Stimulated activated CD4-positive, alpha-beta T cell treated with anti-CD3 and anti-CD28 coated beads, Interleukin-15, amount 100 ng/mL, for 48 hours (primary cell): ENCODE measurements around the gene PPEF1.
"Not testable (repeated sequence)": the region's sequence is repeated elsewhere in the genome, so short reads cannot be mapped to it uniquely, and the experiment has no call there.

Source experiments
- DNase-seq, 2 donors: peaks; one replicate each; pipeline ENCODE4 v3.0.0-alpha.2; 2020; ENCODE audit warnings: low read depth in 2 of 2

Gene PPEF1

DNA sequence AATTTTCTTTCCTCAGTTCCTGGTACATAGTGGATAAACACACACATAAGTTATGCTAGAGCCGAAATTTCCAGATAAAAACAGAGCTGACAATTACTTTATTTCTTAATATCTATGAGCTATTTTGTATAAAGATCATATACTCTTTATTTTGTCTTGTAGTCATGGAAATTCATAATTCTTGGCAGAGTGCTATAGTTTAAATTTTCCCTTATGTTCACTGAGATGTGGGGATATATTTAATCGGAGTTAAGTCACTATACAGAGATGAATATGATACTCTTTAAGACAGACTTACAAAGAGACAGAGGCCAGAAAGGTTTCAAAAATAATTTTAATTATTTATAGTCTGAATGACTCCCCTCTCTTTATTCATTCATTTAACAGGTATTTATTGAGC is 89.7 kb downstream of the PPEF1 start:
- no peak for DNase-seq

DNA sequence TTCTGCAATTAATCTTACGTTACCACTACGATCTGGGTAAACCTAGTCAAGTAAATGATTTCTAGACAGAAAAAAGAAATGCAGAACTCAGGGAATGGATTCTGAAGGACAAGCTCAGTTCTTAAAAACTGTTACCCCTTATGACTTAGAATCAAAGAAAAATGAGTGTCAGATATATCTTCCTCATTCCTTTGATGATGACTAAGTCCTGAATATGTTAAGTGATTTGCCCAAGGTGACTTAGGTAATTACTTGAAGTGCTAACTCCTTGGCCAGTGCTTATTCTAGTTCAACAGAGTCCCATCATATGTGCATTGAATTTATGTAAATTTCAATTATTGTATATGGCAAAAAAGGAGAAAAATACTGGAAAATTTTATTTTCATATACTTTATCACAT is 92.5 kb downstream of the PPEF1 start:
- DNase-seq: no peak

DNA sequence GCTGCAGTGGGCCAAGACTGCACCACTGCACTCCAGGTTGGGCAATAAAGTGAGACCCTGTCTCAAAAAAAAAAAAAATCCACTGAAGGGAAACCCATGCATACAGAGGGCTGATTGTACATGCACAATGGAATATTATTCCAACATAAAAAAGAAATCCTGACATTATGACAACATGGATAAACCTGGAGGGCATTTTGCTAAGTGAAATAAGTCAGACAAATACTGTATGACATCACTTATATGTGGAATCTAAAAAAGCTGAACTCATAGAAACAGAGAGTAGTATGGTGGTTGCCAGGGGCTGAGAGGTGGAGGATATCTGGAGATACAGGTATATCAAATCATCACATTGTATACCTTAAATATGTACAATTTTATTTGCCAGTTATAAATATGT is 102.2 kb downstream of the PPEF1 start:
- DNase-seq: no peak

DNA sequence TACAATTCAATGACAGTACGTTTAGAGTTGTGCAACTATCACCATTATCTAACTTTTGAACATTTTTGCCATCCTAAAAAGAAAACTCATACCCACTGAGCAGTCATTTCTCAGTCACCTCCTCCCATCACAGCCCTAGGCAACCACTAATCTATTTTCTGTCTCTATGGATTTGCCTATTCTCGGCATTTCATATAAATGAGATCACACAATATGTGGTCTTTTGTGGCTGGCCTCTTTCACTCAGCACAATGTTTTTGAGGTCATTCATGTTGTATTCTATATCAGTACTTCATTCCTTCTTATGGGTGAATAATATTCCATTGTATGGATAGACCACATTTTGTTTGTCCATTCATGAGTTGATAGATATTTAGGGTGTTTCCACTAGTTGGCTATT is 103.0 kb downstream of the PPEF1 start:
- DNase-seq: no peak

DNA sequence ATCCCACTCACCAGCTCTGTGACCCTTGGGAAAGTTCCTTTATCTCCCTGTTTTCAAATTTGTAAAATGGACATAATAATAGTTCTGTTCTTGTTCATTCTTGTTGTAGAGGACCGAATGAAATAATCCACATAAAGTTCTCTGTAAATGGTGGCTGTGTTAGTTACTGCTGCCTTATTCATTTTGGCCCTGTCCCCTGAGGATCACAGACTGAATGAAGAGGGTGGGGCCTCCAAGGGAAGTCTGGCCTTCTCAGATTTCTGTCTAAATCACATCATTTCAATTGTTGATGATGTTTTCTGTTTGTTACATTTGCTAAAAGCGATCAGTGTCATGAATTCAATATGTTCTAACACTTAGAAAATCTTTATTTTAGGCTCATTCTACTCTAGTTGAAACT is 117.9 kb downstream of the PPEF1 start:
- no peak for DNase-seq

DNA sequence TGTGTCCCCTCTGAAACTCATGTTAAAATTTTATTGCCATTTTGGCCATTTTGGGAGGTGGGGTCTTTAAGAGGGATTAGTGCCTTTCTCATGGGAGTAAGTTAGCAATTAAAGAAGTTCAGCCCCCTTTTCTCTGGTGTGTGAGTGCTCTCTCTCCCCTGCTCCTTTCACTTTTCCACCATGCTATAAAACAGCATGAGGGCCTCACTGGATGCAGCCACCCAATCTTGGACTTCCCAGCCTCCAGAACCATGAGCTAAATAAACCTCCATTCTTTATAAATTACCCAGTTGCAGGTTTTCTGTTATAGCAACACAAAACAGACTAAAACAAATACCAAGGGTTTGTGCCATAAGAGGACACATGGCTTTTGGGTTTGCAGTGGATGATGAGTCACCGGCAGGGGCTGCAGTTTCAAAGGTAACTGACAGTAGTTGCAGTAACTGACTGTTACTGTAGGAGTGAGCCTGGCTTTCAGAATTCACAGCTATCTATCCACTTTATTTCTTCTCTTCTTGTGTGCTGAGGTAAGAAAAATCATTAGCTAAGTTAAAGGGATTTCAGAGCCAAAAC is 121.5 kb downstream of the PPEF1 start:
- peak in 1 of 2 donors; percentile 7 for DNase-seq

DNA sequence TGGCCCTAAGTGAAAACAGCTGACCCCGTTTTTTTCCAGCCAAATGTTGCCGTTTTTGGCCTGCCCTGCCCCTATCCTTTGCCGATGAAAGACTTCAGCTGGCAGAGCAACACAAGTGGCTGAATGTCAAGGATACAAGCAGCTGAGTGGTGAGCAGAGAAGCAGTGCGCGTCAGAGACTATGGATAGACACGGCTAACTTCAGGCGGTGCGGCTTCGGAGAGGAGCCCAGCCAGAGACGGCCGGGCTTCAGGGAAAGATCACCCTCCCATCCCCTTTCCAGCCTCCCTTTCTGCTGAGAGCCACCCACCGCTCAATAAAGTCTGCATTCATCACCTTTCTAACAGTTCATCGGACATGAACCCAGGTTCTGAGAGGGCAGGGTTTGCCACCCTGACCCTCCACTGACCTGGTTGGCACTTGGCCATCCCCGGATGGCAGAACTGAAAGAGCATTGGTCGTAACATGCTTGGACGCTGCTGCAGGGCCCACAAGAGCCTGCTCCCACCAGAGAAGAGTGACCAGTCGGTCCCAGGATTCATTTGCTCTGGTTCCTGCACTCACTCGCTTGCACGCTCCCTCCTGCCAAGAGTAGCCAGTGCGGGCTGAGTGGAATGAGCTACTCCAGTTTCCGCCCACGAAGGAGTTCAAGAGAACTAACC is 125.8 kb downstream of the PPEF1 start:
- no peak for DNase-seq

DNA sequence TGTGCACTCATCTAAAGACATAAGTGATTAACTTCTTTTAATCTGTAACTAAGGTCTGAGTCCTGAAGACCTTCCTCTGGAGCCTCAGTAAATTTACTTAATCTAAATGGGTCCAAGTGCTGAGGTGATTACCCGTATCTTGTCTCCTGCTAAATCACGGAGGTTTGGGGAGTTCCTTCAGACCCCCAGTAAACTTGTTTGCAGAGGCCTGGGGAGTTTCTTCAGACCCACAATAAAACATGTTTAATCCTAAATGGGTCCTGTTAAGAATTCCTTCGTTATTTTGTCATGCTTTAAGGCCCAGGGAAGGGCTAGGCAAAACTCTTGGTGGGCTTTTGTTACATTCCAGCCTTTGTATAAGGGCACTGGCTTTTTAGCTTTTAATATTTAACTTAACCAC is 140.5 kb downstream of the PPEF1 start:
- DNase-seq: not testable (repeated sequence)

DNA sequence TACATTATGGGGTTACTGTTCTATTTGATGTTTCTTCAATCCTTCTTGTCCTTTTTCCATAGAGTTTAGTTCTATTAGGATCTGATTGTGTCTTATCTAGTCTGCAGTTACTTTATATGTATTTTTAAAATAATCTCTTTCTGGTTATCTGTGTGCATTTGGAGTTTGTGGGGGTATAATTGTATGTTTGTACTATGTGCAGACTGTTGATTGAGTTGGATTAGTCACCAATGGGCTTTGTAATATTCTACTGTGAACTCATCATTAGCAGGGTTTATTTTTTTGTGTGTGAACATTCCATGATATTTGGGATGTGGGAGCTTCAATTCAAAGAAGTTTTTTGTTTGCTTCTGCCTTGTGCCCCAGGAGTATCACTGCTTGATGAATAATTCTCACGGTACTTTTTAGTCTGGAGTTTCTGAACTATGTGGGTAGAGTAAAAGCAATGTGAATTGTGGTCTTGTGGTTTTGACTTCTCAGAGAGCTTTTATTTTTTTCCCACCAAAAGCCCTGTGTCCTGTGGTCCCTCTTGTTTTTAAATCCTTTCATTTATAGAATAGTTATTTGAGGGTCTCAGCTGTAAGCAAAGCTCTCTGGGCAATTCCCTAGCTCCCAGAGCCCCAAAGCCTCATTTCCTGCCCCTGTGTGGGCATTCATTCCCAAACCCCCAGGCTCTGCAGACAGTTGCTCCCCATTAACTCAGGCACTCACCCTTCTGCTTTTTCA is 148.6 kb downstream of the PPEF1 start:
- no peak for DNase-seq

DNA sequence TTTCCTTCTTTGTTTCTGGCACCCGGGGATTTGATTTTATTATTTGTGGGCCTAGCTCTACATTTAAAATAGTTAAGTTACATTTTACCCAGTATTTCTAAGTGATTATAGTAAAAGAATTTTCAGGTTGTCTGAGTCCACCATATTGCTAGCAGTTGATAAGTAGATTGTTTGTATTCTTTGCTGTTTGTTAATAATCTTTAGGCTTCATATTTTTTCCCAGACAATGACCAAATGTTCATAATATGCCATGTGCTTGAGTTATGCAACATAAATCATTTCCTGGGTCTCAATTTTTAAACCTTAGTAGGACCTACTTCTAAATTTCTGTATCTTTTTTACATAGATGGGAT is 149.2 kb downstream of the PPEF1 start:
- no peak for DNase-seq

DNA sequence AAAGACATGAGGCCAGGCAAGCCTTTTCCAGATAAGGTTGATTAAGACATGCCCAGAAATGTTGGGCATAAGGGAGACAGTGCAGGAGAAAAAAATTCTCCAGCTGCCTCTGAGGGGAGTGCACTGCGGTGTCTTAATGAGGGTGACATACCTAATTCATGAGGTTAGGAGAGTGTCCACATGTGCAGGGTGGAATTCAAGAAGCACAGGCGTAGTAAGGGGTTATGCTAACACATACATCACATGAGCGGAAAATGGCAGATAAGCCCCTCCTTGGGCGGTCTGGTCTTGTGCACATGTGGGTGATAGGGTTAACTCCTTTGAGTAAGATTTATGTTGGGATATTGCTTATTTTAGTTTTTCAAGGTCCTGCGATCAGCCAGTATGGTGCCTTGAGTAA is 154.1 kb downstream of the PPEF1 start:
- DNase-seq: no peak

DNA sequence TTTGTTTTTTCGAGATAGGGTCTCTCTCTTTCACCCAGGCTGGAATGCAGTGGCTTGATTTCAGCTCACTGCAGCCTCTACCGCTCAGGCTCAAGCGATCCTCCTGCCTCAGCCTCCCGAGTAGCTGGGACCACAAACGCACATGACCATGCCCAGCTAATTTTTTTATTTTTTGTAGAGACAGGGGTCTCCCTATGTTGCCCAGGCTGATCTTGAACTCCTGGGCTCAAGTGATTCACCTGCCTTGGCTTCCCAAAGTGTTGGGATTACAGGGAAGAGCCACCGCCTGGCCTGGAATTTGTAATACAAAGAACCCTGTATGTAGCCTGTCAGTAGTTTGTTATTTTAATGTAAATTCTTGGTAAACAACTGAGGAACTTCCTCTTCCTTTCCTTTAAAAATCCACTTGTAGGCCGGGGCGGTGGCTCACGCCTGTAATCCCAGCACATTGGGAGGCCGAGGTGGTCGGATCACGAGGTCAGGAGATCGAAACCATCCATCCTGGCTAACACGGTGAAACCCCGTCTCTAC is 157.0 kb downstream of the PPEF1 start:
- DNase-seq: no peak

DNA sequence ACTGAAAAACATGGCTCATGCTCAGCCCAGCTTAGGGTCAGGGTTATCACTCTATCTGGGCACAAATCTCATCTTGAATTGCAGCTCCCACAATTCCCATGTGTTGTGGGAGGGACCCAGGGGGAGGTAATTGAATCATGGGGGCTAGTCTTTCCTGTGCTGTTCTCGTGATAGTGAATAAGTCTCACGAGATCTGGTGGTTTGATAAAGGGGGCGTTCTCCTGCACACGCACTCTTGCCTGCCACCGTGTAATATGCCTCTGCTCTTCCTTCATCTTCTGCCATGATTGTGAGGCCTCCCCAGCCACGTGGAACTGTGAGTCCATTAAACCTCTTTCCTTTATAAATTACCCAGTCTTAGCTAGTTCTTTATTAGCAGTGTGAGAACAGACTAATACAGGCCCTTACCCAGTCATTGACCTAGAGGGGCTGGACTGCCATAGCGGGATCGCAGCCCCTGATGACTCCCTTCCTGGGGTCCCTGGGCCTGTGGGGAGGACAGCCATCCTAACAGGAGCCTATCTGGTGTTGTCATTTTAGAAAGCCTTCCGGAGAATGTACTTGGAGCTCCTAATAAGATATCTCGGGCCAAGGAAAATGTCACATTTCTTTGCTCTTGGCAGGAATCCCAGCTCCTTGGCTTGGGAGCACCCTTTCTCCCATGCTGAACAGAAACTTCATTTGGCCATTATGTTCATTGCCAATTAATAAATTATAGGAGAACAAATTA is 163.9 kb downstream of the PPEF1 start:
- DNase-seq: no peak

DNA sequence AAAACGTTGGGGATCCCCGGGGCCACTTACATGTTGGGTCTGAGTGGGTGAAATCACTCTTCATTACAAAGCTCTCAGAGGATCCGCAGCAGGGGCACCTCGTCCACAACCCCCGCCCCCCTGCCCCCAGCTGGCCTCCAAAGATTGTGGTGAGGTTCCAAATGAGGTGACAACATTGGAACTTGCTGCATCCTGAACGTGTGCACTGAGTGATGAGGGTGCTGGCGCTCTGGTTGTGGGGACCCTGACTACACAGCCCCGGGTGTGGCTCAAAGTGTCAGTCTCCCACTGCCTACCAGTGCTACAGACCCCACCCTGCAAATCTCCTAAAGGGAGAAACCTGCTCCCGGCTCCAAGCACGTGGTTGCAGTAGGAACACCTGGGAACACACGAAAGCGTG is 164.5 kb downstream of the PPEF1 start:
- no peak for DNase-seq

DNA sequence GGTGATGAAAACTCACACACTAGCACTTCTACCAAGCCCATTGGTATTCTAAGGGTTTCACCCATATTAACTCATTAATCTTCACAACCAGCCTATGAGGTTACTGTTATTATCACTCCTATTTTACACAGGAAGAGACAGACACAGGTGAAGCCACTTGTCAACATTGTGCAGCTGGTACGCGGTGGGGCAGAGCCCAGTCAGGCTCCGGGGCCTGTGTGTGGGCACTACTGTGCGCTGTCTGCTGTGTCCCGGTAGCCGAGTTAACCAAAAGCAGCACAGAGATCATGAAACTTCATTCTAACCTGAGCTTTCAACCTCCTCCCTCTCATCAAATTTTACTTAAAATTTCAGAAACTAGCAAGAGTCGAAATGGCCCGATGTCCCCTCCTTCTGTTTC is 165.2 kb downstream of the PPEF1 start:
- DNase-seq: no peak

DNA sequence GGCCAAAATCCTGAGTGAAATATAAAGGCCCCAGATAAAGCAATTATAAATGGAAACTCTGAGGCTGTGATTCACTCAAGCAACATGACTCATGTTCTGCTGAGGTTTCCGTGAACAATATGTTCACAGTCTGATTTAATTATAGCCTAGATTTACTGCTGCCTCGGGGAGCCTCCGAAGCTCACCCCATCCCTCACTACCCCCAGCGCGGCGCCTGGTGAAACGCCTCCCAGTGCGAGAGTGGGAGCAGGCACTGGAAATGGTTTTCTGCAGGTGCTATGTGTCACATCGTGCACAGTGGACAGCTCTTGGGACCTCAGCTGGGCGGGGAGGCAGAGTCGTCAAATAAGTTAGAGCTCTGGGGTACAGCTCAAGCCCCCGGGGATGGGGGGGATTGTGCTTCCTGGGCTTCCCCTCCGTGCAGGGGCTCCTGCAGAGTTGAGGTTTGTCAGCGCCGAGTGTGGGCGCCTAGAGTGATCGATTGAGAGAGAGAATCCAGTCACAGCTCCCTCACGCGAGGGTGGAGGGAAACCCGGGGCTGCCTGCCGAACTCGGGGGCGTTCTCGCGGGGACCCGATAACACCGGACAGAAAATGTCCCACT is 165.8 kb downstream of the PPEF1 start:
- DNase-seq: no peak

DNA sequence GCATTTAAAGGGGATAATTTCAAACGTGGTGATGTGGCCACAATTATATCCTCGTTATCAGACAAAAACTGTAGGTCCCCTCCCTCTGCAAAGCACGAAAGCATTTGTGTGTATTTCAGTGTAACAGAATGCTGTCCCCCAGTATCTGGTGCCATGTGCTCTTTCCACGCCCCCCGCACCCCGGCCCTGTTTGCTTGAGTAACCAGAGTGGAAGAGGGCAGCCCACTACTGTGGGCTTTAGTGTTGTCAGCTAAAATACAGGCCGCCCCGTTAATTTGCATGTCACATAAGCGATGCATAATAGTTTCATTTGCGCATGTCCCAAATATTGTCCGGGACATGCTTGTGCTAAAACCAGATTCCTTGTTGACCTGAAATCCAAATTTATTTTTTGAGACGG is 166.4 kb downstream of the PPEF1 start:
- DNase-seq: no peak

DNA sequence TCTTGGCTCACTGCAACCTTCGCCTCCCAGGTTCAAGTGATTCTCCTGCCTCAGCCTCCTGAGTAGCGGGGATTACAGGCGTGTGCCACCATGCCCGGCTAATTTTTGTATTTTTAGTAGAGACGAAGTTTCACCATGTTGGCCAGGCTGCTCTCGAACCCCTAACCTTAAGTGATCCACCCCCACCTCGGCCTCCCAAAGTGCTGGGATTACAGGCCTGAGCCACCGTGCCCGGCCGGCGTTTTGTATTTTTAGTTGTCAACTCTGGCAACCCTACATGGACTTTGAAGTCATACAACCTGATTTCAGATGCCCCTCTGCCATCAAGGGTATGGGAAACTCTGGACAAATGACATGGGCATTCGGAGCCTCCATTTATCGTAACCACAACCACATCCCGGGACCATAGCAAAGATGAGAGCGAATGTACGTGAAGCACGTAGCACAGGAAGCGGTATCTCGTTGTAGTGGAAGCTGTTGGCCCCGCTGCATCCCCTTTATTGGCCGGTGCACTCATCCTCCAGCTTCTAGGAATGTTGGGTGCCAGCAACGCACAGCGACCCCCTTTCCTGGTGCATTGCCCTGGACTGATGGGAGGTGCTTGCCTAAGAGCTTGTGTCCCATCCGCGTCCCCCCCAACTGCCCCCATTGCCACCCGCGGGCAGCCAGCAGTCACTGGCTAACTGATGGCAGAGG is 167.3 kb downstream of the PPEF1 start:
- DNase-seq: no peak

DNA sequence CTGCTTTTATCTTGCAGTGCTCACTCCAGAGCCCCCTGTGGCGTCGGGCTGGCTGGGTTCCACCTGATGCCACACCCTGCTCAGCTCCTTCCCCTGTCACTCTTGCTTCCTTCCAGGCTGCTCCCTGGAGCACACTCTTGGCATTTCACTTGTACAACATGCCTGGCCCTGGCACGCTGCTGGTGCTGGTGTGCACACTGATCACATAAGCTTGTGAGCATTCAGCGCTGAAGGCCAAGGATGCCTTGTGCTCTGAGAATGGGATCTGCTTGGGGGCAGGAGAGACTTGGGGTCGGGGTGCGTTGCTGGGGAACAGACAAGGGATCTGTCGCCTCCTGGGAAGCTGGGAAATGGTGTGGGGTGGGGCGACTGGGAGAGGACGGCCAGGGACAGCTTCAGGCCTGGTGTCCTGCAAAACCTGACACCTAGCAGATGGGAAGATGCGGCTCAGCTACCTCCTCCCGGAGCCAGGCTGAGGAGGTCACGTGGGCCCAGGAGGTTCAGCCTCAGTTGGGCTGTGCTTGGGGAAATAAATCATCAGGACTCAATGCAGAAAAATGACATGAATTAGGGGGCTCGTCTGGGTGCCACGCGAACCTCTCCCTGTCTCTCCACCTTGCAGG is 167.9 kb downstream of the PPEF1 start:
- no peak for DNase-seq

DNA sequence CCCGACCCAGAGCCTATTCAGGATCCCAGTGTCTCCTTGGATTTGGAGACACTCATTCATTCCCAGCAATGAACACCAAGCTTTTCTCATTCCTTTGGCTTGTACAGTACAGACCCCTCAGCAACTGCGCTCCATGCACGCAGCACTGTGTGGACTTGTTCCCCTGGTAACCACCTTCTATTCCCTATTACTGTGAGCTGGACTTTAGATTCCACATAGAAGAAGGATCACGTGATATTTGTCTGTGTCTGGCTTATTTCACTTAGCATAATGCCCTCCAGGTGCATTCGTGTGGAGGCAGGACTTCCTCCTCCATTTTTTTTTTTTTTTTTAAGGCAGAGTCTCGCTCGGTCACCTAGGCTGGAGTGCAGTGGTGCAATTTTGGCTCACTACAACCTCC is 170.0 kb downstream of the PPEF1 start:
- no peak for DNase-seq
